ENCODE data around the gene MAN1C1.

Gene MAN1C1

DNA sequence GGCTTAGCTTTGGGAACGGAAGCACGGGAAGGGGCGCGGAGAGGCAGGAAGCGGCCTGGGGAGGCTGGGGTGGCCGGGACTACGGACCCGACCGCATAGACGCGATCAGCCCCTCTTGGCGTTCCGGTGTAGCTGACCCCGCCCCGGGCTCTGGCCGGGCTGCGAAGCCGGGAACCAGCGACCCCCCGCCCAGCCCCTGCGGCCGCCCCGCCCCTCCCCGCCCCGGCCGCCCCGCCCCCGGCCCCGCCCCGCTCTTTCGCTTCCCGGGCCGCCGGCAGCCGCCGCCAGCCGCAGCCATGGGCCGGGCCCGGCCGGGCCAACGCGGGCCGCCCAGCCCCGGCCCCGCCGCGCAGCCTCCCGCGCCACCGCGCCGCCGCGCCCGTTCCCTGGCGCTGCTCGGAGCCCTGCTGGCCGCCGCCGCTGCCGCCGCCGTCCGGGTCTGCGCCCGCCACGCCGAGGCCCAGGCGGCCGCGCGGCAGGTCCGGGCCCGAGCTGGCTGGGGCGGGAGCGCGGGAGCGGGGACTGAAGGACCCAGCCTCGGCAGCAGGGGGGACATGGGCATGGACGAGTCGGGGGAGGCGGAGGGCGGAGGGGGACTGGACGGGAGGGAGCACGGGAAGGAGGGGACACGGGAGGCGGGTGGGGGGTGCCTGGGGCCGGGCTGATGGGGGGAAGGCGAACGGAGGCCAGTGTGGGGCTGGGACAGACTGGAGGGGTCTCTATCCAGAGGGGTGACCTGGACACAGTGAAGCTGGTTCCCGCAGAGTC, 183.5 kb downstream of the MAN1C1 start, which contains the start of gene SELENON:
Gene SELENON (plus strand): TSS at position 259 of the 768 bp plus-strand sequence. CDS start 38 bp downstream, at position 297.
- DNase-seq (ENCODE audit: low read depth, low spot score), result no peak
- H3K4me3 ChIP-seq (ENCODE audit: low read length), result peak within 1 kb of the TSS; percentile 46

DNA sequence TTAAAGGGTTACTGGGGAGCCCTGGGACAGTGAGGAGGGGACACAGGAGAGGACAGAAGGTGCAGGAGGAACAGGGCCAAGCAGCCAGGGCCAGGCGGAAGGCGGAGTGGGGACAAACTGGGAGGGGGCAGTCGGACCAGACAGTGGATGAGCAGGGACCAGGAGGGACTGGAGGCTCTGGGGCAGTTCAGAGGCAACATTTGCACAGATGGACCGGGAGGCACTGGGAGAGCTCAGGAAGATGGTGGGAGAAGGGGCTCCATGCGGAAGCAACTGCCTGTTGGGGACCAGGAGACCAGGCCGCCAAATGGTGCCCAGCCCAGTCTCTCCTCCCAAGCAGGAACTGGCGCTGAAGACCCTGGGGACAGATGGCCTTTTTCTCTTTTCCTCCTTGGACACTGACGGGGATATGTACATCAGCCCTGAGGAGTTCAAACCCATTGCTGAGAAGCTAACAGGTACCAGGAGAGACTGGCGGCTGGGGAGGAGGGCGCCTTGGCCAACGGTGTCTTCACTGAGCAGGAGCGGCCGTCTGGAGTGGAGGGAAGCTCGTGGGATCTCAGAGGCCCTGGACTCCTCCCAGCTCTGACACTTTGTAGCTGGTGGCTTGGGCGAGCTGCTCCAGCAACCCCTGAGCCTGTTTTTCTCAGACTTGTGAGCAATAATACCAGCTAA, 184.2 kb downstream of the MAN1C1 start:
- DNase-seq (ENCODE audit: low read depth, low spot score), result no peak
- peak overlapping the region; percentile 46 for H3K4me3 ChIP-seq (ENCODE audit: low read length)

DNA sequence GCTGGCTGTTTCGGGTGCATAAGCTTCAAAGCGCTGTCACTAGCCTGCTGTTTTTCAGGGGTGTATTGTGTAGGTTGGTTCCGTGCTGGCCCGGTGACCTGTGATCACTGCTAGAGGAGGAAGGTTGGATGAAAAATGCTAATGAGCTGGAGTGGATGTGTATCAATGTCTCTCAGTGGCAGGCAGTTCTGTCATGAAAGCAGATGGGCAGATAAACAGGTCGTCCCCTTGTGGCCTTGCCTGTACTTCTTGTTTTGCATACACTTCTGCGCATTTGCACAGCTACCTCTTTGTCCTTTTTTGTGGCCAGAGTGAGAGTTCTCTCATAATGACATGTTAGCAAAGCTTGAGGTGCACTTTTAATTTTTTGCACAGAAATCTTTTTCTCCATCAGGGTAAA, 186.3 kb downstream of the MAN1C1 start:
- H3K4me3 ChIP-seq (ENCODE audit: low read length), result no peak overlapping the region
- DNase-seq (ENCODE audit: low read depth, low spot score), result no peak

DNA sequence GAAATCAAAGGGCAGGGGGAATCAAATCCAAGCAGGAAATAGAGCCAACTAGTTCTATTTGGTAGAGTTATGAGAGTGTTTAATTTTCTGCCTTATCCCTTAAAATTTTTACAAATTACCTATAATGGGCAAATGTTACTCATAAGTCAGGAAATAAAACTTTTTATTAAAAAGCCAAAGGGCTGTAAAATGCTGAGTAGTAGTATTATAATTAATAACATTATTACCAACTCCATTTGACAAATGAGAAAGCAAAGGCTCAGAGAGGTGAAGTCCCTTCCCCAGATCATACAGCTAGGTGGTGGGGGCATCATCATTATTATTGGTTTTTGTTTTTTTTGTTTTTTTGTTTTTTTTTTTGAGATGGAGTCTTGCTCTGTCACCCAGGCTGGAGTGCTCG, 186.8 kb downstream of the MAN1C1 start:
- no peak for DNase-seq (ENCODE audit: low read depth, low spot score)
- H3K4me3 ChIP-seq (ENCODE audit: low read length), result no peak overlapping the region

DNA sequence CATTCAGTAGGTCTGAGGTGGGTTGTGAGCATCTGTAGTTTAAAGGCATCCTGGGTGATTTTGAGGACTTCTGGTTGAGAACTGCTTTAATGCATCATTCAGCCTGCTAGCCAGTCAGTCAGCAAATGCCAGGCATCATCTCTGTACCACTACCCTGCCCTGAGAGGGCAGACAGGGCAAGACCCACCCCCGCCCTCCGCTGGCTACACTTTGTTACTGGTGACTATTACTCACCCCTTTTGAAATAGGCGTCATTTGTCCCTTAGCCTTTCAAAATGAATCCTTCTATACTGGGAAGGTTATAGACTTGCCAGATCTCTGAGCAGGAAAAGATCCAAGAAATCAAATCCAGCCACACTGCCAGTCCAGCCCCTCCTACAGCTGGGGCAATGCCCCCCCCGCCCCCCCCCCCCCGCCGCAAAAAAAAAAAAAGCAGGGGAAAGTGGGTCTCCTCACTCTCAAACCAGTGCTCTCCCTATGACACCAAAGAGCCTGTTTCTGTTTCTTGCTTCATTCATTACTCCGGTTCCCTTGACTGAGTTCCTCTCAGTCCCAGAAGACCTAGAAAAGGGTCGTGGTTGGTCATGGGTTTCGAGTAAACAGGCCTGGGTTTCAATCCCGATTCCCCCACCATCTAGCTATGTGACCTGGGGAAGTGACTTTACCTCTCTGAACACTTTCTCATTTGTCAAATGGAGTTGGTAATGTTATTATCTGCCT, 187.8 kb downstream of the MAN1C1 start:
- no peak overlapping the region for H3K4me3 ChIP-seq (ENCODE audit: low read length)
- DNase-seq (ENCODE audit: low read depth, low spot score), result no peak

DNA sequence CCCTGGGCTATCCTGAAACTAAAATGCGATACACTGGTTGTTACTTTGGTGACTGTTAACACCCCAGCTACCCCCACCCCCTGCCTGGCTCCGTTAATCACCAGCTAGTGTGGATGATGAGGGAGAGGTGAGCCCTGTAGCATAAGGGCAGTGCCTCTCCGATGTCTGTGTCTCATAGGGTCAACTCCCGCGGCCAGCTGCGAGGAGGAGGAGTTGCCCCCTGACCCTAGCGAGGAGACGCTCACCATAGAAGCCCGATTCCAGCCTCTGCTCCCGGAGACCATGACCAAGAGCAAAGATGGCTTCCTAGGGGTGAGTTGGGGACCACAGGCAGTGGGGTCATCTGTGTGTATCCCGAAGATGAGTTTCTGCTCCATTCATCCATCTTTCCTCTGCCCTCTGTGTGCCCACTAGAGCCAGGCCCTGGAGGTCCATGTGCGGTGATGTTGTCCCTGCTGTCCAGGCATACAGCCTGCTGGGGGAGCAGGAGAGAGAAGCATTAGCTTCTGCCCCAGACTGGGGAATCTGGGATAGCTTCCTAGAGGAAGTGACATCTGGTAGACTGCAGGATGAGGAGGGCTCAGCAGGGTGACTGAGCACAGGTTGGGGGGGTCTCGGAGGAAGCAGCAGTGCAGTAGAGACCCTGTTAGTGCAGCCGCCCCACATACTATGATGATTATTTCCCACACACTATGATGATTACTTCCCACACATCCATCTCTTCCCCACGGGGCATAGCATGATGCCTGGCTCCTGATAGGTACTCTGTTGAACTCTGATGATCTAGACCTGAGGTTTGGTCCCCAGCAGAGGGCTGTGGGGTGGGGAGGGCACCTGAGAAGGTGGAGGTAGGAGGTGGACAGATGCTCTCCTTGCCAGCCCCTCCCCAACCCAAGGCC, 188.6 kb downstream of the MAN1C1 start:
- H3K4me3 ChIP-seq (ENCODE audit: low read length), result no peak overlapping the region
- DNase-seq (ENCODE audit: low read depth, low spot score), result no peak

DNA sequence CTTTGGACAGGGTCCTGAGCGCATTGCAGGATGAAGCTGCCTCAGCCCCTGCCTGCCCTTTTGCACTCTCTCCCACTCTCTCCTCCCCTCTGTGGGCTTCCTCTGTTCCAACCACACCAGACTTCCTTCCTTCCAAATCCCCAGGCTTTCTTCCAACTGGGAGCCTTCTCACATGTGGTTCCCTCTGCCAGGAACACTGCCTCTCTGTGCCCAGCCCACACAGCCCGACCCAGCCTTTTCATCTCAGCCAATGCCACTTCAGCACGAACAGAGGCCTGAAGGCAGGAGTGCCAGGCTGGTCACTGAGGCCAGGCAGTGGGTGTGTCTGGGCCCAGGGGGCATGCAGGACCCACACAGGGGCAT, 189.3 kb downstream of the MAN1C1 start:
- DNase-seq (ENCODE audit: low read depth, low spot score), result no peak
- no peak overlapping the region for H3K4me3 ChIP-seq (ENCODE audit: low read length)

DNA sequence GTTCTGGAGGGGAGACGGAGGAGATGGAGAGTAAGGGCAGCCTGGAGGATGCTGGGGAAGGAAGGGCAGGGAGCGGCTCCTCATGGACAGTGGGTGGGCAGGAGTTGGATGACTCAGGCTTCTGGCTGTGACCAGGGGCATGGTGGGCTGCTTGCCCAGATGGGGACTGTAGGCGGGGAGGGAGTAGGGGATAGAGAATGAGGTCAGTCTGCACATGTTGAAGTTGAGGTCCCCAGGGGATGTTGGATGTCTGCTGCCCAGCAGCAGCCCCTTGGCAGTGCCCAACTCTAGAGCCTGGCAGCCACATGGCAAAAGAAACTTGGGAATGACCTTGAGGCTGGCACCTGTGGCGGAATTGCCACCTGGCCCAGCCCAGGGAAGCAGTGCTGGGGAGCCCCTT, 189.8 kb downstream of the MAN1C1 start:
- DNase-seq (ENCODE audit: low read depth, low spot score), result no peak
- no peak overlapping the region for H3K4me3 ChIP-seq (ENCODE audit: low read length)

DNA sequence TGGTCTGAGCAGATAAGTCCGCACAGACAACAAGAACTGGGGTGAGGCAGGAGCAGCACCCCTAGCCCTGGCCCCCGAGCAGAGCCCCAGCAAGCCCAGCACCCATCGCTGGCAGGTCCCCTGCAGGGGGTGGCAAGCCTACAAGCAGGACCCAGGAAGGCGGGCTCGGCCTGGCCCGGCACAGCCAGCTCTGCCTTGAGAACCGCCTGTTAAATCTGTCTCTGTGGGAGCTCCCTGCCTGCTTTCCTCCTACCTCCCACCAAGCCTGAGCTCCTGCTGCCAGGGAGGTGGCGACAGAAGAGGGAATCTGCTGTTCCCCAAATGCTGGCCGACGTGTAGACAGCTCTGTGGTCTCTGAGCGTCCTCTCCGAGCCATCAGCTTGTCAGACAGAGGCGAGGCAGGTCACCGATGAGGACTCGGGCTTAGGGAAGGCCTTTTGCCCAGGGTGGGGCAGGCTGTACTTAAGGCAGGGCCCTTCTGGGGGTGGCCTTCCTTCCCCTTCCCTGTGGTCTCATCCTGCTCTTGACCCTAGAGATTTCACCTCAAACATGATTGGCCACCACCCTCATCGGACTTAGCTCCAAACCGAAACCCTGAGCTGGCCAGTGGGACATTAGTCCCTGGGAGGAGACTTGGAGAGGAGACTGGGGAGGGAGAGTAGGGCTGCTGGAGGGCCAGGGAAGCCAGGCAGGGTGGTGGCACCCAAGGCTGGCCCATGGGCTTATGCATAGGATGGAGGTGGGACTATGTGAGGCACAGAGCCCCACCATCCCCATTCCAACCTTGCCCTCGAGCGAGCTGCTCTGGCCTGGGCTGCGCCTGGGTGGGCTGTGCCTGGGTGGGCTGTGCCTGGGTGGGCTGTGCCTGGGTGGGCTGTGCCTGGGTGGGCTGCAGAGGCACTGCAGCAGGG, 191.1 kb downstream of the MAN1C1 start:
- H3K4me3 ChIP-seq (ENCODE audit: low read length), result no peak overlapping the region
- no peak for DNase-seq (ENCODE audit: low read depth, low spot score)

DNA sequence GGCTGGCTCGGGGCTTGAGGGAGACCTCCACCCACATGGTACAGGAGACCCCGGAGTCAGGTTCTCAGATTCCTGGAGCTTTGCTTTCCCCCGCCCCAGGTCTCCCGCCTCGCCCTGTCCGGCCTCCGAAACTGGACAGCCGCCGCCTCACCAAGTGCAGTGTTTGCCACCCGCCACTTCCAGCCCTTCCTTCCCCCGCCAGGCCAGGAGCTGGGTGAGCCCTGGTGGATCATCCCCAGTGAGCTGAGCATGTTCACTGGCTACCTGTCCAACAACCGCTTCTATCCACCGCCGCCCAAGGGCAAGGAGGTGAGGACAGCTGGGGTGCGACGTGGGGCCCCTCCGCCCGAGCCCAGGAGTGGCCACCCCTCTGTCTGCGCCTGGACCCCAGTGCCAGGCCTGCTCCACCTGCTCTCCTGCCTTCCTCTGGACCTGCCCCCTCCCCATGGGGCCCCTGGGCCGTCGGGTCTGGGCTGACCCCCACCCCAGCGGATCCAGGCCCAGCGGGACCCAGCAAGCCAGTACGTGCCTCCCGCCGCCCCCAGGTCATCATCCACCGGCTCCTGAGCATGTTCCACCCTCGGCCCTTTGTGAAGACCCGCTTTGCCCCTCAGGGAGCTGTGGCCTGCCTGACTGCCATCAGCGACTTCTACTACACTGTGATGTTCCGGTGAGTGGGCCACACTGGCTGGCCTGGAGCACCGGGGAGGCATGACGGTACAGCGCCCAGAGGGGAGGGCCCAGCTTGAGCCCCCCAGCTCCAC, 192.1 kb downstream of the MAN1C1 start:
- no peak overlapping the region for H3K4me3 ChIP-seq (ENCODE audit: low read length)
- no peak for DNase-seq (ENCODE audit: low read depth, low spot score)

DNA sequence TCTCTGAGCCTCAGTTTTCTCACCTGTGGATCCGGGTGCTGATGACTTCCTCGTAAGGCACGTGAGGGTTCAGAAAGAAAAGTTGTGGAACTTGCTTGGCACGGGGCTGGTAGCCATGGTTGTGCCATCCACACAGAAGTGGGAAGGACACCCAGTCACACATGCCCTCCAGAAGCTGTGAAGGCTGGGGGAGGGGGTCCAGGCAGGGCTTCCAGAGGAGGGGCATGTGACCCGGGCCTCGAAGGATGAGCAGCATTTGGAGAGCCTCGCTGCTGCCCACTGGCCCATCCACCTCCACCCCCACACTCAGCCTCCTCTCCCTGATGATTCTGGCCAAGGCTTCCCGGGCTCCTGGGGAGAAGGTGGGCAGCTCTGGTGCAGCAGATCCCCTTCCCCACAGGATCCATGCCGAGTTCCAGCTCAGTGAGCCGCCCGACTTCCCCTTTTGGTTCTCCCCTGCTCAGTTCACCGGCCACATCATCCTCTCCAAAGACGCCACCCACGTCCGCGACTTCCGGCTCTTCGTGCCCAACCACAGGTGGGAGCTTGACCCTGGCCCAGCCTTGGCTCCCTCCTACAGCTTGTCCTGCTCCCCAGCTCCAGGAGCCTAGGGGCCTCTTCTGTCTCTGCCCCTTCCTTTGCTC, 192.8 kb downstream of the MAN1C1 start:
- H3K4me3 ChIP-seq (ENCODE audit: low read length), result no peak overlapping the region
- no peak for DNase-seq (ENCODE audit: low read depth, low spot score)

DNA sequence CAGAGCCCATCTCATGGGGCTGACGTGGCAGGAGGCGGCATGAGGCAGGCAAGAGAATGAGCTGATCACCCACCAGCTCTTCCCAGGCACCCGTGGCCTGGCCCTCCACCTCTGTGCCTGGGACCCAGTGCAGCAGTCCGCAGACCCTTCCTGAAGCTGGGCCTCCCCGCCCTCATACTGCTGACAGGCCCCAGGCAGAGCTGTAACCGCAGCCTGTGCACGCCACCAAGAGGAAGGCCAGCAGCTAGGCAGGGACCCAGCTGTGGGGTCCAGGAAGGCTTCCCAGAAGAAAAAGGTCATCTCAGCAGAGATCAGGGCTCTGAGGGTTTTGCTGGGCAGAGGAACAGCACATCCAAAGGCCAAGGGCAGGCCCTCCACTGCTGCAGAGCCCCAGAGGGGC, 193.3 kb downstream of the MAN1C1 start:
- H3K4me3 ChIP-seq (ENCODE audit: low read length), result no peak overlapping the region
- no peak for DNase-seq (ENCODE audit: low read depth, low spot score)

DNA sequence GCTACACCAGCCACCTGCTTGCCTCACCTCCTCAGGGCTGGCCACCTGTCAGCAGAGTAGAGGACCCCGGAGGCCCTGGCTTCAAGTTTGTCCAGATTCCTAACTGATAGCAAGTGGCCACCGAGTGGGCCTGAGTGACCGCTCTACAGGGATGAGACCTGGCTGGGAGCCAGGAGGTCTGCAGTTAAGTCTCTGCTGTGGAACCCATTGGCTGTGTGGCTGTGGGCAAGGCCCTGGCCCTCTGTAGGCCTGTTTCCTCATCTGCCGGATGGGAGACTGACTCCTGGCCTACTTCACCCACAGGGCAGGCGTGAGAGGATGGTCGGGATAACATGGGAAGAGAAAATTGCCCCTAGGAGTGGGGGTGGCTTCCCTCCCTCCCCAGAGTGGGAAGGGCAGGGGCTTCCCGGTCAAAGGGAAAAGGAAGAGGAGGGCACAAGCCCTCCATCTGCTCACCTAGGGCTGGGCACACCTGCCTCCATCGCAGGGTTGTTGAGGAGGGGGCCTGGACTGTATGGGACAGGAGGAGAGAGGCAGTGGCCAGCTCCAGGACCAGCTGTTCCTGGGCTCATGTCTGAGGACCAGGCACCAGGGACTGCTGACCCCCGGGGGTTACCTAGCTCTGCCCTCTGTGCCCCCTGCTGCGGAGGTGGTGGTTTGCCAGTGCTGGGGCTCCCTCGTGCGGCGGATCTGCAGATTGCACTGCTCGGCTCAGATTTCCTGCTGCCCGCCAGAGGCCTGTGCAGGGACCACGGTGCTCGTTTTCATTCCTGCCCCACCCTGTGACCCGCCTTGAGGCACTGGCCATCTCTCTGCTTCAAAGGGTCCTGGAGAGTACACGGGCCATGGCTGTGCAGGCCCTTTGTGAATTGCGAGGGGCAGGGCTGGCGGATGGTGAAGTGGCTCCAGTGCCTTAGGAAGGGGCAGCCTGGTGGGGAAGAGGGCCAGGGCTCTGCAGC, 194.0 kb downstream of the MAN1C1 start:
- no peak overlapping the region for H3K4me3 ChIP-seq (ENCODE audit: low read length)
- no peak for DNase-seq (ENCODE audit: low read depth, low spot score)

DNA sequence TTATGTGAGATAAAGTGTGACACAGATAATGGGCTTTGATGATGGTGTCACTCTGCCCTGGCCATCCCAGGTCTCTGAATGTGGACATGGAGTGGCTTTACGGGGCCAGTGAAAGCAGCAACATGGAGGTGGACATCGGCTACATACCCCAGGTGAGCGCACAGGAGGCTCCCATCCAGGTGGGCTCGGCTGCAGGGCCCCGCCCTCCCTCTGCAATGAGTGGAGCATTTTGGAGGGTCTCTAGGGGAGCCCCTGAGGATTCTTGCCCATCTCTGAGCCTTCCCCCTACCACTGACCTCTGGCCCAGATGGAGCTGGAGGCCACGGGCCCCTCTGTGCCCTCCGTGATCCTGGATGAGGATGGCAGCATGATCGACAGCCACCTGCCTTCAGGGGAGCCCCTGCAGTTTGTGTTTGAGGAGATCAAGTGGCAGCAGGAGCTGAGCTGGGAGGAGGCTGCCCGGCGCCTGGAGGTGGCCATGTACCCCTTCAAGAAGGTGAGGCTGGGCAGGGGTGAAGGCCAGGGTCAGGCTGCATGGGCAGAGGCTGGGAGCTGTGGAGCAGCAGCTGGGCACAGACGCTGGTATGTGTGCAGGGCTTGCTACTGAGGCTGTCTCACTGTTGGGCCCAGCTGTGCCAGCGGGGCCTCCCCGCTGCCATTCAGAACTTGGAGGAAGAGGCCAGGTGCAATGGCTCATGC, 194.9 kb downstream of the MAN1C1 start:
- H3K4me3 ChIP-seq (ENCODE audit: low read length), result no peak overlapping the region
- no peak for DNase-seq (ENCODE audit: low read depth, low spot score)

DNA sequence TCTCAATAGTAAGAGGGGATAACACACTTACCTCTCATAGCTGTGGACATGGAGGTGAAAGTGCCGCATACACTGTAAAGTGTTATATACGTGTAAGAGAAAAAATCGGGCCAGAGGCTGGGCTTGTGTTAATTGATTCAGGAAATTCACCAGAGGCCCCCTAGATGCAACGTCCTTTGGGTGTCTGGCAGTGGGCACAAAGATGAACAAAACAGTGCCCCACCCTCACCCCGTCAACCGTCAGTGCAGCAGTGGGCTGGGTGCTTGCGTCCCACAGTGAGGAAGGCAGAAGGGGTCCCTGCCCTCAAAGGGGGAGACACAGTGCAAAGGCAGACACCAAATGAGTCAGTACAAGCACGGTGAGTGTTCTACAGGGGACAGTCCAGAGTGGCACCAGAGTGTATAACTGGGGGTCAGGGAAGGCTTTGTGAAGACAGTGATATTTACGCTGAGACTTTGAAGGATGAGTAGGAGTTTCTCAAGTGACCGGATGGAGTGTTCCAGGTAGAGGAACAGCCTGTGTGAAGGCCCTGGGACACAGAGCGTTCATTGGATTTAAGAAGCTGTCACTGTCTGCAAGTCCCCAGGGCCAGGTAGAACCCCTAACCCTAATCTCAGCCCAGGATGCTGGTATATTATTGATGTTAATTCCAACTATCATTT, 196.6 kb downstream of the MAN1C1 start:
- DNase-seq (ENCODE audit: low read depth, low spot score), result no peak
- H3K4me3 ChIP-seq (ENCODE audit: low read length), result no peak overlapping the region
